GM18520 (cell line): ENCODE results near the gene C2orf81.
A peak's percentile ranks its signal among the peaks of the same experiment; 100 is the strongest.
"Not testable (repeated sequence)": the region's sequence is repeated elsewhere in the genome, so short reads cannot be mapped to it uniquely, and the experiment has no call there.

ENCODE experiments used
- ATAC-seq: cut with Tn5 transposase; IDR thresholded peaks from one replicate; pipeline ENCODE4 v1.9.1; 2021; ENCODE audit not compliant: unreplicated experiment

The C2orf81 gene

DNA sequence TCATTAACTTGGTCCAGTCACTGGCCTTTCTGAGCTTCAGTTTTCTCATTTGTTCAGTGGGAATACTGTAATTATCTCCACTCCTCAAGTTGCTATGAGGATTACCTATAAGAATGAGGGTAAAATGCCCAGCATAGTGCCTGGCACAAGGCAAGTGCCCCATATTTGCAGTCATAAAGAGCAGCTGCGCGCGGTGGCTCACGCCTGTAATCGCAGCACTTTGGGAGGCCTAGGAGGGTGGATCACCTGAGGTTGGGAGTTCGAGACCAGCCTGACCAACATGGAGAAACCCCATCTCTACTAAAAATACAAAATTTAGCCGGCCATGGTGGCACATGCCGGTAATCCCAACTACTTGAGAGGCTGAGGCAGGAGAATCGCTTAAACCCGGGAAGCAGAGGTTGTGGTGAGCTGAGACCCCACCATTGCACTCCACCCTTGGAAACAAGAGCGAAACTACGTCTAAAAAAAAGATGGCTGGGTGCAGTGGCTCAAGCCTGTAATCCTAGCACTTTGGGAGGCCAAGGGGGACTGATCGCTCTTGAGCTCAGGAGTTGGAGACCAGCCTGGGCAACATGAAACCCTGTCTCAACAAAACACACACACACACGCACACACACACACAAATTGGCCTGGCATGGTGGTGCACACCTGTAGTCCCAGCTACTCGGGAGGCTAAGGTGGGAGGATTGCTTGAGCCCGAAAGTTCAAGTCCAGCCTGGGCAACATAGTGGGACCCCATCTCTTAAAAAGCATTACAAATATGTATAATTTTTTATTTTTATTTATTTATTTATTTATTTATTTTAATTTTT, 21.3 kb upstream of the C2orf81 start:
- ATAC-seq = not testable (repeated sequence)

DNA sequence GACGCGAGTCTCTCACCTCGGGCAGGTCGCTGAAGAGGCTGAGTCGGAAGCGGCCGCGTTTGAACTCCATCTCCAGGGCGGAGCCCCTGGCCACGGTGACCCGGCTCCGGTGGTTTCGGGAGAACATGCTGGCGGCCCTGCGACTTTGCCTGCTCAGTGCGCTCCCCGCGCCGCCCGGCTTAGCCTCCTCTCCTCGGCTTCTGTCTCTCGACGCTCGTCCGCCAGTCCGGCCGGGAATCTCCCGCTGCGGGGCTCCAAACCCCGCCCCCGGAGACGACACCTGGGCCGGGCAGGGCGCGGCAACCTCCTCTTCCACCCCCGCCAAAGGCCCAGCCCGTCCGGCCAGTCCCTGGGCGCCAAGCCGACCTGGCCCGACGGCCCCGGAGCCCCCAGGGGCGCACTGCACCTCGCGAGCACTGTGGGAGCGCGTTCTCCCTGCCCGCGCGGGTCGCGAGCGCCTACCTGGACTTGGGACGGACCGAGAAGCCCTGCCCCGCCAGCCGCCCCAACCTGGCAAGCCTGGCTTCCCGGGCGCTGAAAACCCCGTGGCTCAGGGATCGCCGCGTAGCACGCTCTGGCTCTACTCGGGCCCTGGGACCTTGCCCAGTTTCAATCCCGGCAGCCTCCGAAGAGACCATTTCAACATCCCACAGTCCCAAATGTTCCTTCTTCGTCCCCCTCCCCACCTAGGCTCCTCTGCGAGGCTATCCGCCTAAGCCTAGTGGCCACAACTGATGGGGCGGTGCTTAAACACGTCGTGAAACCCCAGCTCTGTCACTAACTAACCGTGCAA, 20.5 kb upstream of the C2orf81 start, which contains the start of gene RTKN:
Gene RTKN (minus strand): TSS at position 248 of the 793 bp plus-strand sequence. CDS start 121 bp downstream, at position 127.
- ATAC-seq = no peak

DNA sequence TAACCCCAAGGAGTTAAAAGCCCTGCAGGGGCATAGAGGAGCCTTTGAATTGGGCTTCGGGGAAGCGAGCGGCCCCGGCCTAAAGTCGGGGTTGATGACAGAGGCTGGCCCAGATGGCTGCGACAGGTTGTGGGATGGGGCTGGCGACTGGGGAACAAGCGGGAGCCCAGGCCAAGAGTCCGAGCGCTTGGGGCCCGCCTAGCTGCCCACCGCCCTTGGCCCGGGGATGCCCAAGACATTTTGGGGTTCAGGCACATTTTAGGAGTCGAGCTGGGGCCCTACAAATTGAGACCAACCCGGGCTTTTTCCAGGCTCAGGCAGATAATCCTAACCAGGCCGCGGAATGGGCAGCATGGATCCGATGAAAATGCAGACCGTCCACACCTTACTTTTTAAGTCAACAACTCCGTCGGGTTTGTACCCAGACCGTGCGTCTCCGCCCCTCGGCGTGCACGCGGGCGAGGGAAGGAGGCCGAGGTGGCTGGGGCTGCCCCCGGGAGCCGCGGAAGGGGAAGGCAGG, 19.8 kb upstream of the C2orf81 start:
- ATAC-seq = no peak

DNA sequence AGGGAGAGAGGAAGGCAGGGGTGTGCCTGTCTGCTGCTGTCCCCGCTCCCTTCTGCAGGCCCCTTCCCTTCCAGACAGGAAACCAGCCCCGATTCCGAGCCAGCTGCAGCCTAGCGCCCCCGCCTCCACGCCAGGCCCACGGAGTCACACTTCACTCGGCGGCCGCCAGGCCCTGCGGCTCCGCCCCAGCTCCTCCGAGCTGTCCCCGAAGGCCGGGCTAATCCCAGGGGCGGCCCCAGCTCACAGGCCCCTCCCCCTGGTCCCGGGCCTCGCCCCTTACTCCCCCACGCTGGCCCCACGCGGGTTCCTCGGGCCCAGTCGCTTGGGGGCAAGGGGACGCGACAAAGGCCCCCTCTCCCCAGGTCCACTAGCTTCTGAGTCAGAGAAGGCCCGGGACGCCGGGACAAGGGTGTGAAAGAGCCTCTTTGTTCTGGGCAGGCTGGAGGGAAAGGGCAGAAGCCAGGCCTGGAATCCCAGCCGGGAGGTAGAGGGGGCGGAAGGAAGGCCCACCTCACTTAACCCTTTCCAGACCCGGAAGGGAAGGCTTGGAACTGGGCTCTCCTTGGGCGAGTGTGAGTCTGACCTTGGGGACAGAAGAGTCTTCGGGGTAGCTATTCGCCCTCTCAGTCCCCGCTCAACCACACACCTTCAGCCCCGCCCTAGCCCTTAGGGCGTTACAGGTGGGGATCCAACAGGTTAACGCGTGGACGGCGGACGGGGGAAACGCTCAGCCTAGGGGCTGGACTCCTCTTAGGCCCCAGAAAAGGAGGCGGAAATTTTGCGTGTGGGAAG, 19.2 kb upstream of the C2orf81 start:
- ATAC-seq = peak; percentile 72

DNA sequence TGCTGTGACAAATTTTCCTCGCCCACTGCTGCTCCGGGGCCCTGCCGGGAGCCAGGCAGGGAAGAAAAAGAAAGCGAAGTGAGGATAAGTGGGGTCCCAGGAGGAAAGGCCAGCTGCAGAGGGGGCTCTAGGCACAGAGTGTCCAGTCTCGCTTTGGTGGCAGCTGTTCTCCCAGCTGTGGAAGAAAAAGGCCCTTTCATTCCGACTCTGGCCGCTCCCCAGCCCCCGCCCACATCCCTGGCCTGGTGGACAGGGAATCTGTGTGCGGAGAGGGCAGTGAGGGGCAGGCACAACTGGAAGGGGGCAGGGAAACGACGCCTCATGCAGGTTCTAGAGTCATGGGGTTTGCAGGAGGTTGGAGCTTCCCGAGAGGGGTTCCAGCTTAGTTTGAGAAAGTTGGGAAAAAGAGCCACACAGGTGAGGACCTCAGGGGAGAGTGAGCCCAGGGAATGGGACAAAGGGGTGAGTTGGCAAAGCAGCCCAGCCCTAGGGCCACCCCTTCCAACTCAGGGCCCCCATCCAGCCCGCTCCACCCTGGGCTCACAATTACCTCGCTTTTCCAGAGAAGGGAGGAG, 18.5 kb upstream of the C2orf81 start:
- no peak for ATAC-seq

DNA sequence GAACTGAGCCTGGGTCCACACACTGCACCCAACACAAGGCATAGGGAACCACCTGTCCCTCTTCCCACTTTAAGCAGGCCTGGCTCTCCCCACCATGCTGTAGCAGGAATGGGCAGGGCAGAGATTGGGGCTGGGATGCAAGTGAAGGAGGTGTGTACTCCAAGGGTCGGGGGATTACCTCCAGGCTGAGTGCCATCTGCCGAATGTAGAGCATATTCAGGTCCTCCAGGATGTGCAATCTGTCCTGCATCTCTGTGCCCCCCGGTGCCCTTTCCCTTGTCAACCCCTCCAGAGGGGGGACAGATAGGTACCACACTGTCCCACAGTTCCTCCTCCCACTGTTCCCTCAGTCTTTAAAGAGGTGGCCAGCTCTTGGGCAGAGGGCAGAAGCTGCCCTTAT, 18.0 kb upstream of the C2orf81 start:
- ATAC-seq = no peak

DNA sequence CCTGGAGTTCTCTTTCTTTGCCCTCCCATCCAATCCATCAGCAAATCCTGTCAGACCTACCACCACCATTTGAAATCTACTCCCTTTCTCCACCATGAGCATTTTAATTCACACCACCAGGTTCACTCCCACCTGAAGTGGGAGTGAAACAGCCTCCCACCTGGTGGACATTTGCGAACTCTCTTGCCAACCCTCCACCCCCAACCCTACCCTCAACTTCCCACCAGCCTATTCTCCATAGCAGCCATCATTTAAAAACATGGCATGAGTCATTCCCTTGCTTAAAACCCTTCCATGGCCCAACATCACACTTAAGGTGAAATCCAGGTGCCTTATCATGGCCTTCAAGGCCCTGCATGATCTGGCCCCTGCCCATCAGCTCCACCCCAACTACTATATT, 16.8 kb upstream of the C2orf81 start:
- no peak for ATAC-seq

DNA sequence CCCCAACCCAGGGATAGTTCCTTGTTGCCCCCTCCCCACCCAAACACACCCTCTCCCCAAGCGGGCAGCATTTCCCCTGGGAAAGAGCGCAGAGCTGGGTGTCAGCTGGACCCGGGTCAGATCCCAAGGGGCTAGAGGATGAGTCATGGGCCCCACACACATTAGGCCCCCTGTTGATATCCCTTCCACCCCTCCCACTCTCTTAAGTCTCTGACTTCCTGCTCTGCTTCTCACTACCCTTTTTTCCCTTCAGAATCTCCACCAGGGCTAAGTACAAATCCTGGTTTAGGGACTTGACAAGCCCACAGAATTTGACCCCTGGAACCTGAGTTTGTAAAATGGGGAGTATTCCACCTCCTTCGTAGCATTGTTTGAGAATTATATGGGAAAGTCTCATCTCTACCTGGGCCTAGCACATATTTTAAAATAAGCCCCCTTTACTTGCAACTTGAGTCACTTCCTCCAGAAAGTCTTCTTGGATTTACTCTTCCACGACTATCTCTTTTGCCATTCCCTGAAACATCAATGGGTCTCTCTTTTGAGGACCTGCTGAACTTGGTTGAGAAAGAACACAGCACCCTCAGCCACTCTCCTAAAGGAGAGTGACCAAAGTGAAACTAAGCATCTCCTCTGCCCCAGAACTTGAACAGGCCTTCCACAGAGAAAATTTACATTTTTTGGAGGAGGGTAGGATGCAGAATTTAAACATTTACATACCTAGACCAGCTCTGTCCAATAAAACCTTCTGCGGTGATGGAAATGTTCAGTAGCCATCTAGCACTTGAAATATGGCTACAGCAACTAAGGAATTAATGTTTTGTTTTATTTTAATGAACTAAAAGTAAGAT, 15.7 kb upstream of the C2orf81 start:
- ATAC-seq = no peak

DNA sequence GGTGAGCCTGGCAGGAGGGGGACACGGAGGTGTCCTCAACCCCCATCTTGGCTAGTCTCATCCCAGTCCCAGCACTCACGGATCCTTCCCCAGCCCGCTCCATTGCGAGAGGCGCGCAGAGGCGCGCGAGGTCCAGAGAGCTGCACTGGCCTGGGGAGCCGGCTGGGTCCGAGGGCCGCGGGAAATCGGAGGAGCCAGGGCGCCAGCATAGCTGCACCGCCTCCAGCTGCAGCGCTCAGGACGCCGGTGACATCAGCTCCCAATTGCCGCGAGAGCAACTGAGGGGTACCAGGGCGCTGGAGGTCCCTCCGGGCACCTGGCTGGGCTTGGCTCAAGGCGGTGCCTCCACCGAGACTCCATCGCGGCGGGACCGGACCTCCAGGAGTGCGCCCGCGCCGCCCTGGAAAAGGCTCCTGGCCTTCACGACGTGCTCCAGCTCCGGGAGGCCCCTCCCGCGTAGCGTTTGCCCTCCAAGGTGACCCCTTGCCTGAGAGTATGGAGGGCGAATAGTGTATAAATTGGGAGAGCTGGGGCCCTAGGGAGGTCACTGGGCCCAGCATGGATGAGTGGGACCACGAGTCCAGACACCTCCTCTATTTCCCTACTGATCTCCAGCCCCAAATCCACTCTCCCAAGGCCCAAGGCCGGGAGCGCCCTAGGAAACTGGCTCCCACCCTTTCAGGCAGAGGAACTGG, 14.8 kb upstream of the C2orf81 start:
- ATAC-seq = no peak

DNA sequence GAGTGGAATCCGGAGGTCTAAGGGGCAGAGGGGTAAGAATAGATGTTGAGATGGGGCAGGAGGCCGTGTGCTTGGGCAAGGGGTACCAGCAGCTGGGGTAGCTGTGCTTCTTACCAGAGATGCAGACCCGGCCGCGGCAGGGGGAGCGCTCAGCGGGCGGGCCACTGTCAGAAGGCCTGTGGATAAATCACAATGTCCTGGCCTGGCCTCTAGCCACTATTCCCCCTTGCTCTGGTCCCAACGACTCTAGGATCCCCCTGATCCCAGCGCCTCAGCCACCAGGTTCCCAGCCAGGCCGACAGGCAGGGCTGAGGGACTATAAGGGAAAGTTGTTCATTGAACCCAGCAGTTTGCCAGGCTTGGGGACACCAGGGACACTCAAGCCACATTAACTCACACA, 9.1 kb upstream of the C2orf81 start:
- no peak for ATAC-seq

DNA sequence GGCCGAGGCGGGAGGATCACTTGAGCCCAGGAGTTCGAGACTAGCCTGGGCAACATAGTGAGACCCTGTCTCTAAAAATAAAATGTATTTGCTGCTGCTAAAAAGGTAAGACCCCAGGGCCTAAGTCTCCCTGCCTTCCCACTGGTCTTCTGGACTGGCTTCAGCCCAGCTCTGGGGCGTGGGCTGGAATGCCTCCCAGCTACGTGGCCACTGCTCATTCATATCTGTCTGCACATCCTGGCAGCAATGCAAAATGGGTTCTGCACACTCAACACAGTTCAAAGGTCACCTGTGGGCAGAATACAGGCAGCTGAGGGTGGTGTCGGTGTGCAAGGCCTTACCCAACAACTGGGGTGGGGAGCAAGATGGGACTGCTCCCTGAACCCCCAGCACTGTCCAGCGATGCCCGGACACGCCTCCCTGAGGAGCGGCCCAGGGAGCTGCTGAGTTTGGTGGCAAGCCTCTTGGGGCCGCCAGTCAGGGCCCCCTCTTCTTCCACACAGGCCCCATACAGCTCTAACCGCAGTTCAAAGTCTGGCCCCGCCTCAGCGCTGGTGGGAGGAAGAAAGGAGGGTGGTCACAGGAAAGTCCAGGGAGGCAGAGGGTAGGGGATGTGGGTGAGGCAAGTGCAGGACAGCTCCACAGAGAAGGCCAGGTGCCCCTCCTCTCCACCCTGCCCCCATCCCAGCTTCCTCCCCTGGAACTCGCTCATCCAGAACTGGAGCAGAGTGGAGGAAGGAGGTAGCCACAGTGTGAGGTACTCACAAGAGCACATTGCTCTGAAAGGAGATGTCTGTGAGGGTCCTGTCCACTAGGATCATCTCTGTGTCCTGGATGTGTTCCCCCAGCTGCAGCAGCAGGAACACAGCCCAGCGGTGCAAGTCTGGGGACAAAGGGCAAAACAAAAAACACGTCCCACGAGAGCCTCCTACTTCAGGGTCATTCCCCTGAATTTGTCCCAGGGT, 8.3 kb upstream of the C2orf81 start:
- ATAC-seq = no peak

DNA sequence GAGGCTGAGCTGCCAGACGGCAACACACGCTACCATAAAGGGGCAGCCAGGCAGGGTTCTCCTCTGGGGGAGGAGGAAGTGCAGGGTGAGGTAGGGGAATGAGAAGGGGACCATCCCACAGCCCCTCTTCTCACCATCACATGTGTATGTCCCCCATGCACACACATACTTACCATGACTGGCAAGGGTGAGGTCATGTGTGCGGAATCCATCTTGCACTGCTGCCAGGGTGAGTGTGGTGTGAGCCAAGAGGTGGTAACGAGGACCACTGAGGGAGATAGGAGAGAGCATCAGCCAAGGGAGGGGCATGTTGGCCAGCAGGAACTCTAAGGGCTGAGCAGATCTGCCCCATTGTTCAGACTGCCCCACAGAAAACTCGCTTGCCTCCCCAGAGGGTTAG, 7.3 kb upstream of the C2orf81 start:
- ATAC-seq = no peak

DNA sequence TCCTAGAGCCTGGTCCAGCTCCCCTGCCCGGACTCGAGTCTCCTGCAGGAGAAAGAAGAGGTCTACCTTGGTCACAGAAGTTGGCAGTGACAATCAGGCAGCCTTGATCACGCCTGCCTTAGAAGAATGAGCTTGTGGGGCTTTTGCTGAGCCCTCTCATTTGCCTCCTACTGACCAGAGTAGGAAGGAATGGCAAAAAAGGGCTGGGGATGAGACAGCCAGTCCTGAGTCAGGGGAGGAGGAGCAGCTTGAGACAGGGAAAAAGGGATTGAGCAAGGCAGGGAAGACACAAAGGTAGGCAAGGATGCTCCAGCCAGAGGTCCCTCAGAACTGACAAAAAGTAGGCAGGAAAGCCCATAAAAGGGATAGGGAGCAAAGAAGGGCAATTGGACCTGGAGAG, 6.1 kb upstream of the C2orf81 start:
- no peak for ATAC-seq

DNA sequence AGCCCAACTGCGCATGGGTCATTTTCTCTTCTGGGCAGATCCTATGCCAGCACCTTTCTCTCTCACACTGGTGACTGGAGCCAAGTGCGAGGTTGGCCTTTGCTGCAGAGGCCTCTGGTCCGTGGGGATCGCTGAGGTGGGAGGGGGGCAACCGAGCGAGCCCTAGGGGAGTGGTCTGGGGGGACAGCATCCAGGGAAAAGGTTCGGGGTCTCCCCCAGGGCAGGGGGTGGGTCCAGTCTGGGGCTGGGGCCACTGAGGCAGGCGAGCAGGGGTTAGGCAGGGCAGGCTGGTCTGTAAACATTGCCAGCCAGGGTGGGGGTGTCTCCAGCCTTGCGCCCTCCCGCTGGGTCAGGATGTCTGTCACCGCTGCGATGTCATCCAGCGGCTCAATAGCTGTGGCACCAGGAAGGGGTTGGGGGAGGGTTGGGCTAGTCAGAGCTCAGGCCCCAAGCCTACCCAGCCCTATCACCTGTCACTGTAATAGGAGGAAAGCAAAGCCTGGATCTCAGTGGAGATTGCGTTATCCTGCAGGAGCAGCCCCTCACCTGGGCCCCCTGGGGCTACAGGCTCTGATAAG, 4.9 kb upstream of the C2orf81 start:
- ATAC-seq = no peak

DNA sequence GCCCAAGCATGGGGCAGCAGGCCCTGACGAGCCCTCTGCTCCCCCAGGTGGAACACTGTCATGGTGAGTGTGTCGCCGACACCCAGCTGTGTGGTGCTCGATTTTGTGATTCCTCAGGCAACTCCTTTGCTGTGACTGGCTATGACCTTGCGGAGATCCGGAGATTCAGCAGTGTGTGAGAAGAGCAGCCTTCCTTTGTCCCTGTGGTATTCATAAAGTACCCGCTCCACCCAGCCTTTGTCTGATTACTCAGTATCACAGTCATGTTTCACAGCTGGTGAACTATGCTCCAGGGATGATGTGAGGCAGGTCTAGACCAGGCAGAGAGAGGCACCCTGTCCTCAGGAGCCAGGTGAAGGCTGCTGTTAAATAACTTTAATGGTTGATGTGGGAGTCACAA, 4.1 kb upstream of the C2orf81 start:
- ATAC-seq = no peak

DNA sequence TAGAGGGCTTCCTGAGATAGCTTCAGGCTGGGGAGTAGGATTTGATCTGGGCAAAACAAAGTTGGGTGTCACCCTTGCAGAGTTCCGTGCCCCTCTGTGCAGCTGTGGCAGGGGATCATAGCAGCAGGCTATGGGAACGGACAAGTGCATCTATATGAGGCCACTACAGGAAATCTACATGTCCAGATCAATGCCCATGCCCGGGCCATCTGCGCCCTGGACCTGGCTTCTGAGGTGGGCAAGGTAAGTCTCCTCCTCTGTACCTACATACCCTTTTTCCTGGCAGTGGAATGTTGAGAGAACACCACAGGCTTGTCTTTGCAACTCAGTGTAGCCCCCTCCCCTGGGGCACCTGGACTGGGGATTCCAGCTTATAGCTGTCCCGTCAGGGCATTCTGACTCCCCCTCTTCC, 3.6 kb upstream of the C2orf81 start:
- ATAC-seq = no peak

DNA sequence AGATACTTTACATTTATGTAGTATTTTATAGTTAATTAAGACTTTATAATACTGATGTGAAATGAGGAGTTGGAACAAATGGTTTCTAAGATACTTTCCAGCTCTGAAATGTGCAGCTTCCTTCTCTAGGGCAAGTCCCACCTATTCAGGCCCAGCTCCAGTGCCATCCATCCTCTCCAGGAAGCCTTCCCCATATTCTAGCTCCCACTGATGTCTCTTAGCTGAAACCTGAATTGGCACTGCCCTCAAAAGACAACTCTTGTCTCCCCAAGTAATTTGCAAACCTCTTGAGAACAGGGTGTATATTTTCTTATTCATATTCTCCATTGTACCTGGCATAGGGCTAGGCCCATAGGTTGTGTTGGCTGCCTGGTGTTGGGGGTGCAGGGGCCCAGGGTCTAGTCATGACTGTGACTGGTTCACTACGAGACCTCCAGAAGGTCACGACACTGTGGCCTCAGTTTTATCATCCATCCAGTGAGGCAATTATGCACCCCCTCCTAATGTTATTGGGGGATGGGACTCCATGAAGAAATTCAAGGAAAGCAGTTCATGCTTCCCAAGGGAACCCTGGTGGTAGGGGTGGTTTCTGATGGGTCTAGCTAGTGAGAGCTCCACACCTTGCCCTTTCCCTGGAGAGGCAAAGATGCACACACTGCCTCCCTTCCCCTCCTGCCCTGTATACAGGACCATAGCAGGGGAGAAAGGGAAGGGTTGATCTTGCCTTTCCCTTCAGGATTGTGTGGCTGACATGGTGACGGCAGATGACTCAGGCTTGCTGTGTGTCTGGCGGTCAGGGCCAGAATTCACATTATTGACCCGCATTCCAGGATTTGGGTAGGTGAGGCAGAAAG, 2.9 kb upstream of the C2orf81 start:
- ATAC-seq = no peak
